SK-N-MC (cell line): ENCODE measurements around the gene AQP6.

Experiments
- EZH2 ChIP-seq: fragments of 200-600 bp; sonication (generic); IDR thresholded peaks from one replicate; pipeline ENCODE4 v1.6.1; 2017; ENCODE audit warnings: antibody characterized with exemption
- POLR2AphosphoS5 ChIP-seq: IDR thresholded peaks from 2 replicates; pipeline ENCODE4 v1.6.1; 2012; ENCODE audit warnings: mild to moderate bottlenecking, low read depth, low read length, borderline replicate concordance

- TF ChIP-seq POLR2AphosphoS5 (no peak), EZH2 (no peak)
Measured at GRCh38 chr12:49933796-49934195, 39.0 kb upstream of the AQP6 start.
